DOHH2 (cell line): Measurements from ENCODE around the gene KAT2B.

Source experiments
- CTCF ChIP-seq: fragments of 200-600 bp; sonication (generic); IDR thresholded peaks from one replicate; pipeline ENCODE4 v1.5.1; 2014; ENCODE audit warnings: antibody characterized with exemption, mild to moderate bottlenecking, low read depth, low read length; ENCODE audit not compliant: poor library complexity, severe bottlenecking
- EZH2phosphoT487 ChIP-seq: fragments of 200-600 bp; sonication (generic); IDR thresholded peaks from 2 replicates; pipeline ENCODE4 v1.6.1; 2017; ENCODE audit warnings: borderline replicate concordance, mild to moderate bottlenecking, antibody characterized with exemption, low read length, moderate library complexity, mixed read lengths

GRCh38 chr3:20181276-20181675, 141.0 kb downstream of the KAT2B start:
- no peak for TF ChIP-seq CTCF
- no peak for TF ChIP-seq EZH2phosphoT487
